PC-9 (cell line): ENCODE measurements around the gene GMIP.

Experiments used
- EZH2 ChIP-seq: fragments of 200-600 bp; sonication (generic); IDR thresholded peaks from 2 replicates; pipeline ENCODE4 v1.8.0; 2017; ENCODE audit warnings: antibody characterized with exemption, low read depth
- TF ChIP-seq, protein P1 (sequence below): fragments of 200-600 bp; sonication (generic); conservative IDR thresholded peaks from 2 replicates; pipeline ENCODE4 v1.6.1; 2017; ENCODE audit warnings: mixed run types, antibody characterized with exemption, mild to moderate bottlenecking, moderate library complexity

DNA sequence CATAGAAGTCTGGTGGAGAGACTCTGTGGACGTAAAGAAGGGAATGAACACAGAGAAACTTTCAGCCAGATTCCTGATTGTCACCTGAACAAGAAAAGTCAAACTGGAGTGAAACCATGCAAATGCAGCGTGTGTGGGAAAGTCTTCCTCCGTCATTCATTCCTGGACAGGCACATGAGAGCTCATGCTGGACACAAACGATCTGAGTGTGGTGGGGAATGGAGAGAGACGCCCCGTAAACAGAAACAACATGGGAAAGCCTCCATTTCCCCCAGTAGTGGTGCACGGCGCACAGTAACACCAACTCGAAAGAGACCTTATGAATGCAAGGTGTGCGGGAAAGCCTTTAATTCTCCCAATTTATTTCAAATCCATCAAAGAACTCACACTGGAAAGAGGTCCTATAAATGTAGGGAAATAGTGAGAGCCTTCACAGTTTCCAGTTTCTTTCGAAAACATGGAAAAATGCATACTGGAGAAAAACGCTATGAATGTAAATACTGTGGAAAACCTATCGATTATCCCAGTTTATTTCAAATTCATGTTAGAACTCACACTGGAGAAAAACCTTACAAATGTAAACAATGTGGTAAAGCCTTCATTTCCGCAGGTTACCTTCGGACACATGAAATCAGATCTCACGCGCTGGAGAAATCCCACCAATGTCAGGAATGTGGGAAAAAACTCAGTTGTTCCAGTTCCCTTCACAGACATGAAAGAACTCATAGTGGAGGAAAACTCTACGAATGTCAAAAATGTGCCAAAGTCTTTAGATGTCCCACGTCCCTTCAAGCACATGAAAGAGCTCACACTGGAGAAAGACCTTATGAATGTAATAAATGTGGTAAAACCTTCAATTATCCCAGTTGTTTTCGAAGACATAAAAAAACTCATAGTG is 36.0 kb upstream of the GMIP start:
- TF ChIP-seq, protein P1, sequence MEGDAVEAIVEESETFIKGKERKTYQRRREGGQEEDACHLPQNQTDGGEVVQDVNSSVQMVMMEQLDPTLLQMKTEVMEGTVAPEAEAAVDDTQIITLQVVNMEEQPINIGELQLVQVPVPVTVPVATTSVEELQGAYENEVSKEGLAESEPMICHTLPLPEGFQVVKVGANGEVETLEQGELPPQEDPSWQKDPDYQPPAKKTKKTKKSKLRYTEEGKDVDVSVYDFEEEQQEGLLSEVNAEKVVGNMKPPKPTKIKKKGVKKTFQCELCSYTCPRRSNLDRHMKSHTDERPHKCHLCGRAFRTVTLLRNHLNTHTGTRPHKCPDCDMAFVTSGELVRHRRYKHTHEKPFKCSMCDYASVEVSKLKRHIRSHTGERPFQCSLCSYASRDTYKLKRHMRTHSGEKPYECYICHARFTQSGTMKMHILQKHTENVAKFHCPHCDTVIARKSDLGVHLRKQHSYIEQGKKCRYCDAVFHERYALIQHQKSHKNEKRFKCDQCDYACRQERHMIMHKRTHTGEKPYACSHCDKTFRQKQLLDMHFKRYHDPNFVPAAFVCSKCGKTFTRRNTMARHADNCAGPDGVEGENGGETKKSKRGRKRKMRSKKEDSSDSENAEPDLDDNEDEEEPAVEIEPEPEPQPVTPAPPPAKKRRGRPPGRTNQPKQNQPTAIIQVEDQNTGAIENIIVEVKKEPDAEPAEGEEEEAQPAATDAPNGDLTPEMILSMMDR, result no peak
- no peak for TF ChIP-seq EZH2
